ENCODE measurements around the gene FANK1.
"Not testable (repeated sequence)": the region's sequence is repeated elsewhere in the genome, so short reads cannot be mapped to it uniquely, and the experiment has no call there.

The FANK1 gene

DNA sequence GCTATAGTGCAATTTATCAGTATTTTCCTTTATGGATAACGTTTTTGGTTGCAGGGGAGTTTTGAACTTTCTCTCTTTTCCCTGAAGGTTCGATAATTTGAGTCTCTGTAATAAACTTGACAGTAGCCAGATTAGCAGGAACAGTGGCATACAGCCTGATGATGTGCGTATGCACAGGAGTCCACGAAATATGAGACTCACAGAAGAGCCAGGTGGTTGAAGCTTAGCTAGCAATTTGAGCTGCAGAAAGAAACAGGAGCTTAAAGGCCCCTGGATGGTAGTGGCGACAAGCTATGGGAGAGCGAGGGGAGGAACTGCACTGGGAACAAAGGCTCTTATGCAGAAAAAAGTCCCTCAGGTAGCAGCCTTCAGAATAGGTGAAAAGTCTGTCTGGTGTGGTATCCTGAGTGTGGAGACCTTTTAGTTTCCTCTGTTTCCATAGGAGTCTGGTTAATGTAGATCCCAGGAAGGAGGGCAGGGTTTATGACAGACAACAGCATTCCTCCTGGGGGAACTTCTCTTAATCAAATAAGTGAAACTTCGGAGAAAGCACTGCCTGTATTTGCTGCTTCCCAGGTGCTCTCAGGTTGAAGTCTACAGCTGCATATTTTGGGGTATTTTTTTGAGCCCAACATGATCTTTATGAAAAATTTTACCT is 32.7 kb downstream of the FANK1 start:
- DNase-seq (ENCODE audit: low read depth), result no peak

DNA sequence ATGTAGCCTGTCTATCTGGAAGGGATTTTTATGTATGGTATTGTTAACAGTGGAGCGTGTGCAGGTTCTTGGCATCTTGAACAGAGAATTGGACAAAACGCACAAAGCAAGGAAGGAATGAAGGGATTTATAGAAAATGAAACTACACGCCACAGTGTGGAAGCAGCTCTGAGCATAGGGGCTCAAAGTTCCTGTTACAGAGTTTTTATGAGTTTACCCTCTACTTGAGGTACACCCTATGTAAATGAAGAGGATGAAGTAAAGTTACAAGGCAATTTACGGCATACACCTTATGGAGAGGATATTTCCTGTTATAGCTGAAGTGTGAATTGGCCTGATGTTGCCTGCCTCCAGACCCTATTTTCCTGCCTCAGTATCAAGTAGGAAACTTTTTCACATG is 33.3 kb downstream of the FANK1 start:
- DNase-seq (ENCODE audit: low read depth), result no peak

DNA sequence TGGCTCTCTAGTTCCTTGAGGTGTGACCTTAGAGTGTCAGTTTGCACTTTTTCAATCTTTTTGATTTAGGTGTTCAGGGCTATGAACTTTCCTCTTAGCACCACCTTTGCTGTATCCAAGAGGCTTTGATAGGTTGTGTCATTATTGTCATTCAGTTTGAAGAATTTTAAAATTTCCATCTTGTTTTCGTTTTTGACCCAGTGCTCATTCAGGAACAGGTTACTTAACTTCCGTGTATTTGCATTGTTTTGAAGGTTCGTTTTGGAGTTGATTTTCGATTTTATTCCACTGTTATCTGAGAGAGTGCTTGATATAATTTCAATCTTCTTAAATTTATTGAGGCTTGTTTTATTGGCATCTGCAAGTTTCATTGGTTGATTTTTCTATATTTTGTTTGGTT is 37.3 kb downstream of the FANK1 start:
- no peak for DNase-seq (ENCODE audit: low read depth)

DNA sequence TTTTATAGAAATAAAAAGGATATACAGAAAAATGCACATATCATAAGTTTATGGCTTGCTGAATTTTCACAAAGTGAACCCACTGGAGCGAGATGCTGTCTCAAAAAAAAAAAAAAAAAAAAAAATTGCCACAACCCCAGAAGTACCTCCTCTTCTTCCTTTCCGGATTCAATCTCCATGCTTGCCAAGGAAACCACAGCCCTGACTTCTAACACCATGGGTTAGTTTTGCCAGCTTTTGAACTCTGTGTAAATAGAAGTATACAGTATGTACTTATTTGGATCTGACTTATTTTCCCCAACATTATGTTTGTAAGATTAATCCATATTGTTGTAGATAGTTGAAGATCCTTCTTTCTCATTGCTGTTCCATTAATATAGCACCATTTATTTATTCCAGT is 40.0 kb downstream of the FANK1 start:
- no peak for DNase-seq (ENCODE audit: low read depth)

DNA sequence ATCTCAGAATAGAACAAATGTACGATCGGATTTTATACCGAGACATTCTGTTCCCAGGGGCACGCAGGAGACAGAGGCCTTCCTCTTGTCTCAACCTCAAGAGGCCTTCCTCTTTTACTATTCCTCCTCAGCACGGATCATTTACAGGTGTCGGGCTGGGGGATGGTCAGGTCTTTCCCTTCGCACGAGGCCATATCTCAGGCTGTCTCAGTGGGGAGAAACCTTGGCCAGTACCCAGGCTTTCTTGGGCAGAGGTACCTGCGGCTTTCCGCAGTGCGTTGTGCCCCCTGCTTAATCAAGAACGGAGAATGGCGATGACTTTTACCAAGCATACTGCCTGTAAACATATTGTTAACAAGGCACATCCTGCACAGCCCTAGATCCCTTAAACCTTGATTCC is 44.2 kb downstream of the FANK1 start:
- no peak for DNase-seq (ENCODE audit: low read depth)

DNA sequence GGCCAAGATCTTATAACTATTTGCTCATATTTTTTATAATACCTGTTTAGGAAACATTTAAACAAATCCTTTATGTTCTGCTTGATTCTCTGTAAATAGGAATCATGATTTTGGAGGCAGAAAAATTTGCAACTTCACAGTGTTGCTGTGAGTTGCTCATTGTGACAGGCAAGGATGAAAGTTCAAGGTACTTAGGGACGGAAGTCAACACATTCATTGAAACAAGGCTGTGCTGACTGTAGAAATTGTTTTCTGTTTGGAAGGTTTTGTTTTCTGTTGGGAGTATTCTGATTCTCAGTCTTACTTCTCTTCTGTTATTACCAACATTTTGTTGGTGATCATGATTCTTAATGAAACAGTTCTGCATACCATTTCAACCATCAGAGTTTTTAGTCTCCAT is 54.9 kb downstream of the FANK1 start:
- DNase-seq (ENCODE audit: low read depth), result no peak

DNA sequence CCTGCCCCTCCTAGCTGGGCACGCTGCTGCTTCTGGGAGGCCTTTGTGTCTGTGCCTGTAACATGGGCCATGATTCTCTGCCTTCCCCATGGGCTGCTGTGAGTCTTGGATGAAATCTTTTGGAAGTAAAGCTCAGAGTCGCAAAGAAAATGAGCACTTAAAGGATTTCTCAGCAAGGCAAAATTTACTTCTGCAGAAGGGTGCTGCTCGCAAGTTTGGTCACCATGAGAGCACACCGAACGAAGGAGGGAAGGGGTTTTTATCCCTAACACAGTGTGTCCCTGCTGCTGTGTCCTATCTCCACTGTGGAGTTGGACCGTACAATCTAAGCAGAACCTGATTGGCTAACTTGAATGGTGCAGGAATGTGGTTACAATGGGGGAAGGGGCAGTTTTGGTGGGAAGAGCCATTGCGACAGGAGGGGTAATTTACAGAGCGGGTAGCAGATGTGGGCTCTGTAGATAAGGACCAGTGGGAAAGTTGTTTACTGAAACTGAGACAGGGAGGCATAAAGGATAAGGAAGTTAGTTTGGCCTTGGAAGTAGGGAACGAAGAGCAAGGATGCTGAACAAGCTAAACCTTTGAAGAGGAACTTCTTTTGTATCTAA is 57.5 kb downstream of the FANK1 start:
- no peak for DNase-seq (ENCODE audit: low read depth)

DNA sequence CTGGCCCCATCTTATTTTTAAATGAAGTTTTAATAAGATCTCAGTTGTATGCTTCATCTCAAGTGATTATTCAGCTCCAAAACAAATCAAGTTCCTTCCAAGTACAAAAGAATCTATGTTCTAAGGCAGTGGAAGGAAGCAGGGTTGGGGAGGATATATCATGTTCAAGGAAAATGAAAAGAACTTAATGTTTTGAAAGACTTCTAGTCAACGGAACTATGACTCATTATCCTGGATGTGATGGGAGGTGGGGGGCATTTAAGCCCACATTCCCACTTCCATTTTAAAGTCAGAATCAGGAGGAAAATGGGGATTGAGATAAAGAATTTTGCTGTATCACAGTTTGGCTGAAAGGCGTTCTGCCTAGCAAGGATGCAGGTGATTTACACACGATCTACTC is 59.4 kb downstream of the FANK1 start:
- no peak for DNase-seq (ENCODE audit: low read depth)

DNA sequence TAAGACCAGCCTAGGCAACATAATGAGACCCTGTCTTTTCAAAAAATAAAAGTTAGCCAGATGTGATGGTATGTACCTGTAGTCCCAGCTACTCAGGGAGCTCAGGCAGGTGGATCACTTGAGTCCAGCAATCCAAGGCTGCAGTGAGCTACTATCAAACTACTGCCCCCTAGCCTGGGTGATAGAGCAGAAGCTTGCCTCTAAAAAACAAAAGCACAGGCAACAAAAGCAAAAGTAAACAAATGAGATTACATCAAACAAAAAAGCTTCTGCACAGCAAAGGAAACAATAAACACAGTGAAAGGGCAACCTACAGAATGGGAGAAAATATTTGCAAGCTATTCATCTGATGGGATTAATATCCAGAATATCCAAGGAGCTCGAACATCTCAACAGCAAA is 65.4 kb downstream of the FANK1 start:
- no peak for DNase-seq (ENCODE audit: low read depth)

DNA sequence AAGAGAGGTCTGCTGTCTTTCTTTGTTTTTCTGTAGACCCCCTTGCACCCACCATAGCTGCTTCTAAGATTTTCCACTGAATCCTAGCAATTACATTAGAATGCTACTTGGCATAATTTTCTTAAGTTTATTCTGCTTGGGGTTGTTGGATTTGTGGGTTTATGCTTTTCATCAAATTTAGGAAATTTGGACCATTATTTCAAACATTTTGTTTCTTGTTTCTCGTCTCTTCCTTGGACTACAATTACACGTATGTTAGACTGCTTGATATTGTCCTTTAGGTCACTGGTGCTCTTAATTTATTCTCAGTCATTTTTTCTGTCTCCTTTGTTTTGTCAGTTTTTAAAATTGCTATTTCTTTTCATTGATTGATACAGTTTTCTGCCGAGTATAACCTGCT is 65.8 kb downstream of the FANK1 start:
- no peak for DNase-seq (ENCODE audit: low read depth)

DNA sequence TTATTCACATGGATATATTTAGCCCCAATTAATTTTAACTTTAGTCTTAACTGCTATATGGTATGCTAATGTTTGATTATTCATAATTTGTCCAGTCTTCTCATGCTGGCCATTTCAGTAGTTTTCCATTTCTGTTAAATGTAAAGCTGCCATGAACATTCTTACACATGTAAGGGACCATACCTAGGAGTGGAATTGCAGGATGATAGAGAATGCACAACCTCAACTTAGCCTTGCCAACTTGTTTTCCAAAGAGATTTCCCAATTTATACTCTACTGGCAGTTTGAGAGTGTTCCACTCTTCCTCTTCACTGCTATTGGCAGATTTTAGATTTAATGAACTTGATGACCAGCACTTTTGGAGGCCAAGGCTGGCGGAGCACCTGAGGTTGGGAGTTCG is 68.2 kb downstream of the FANK1 start:
- no peak for DNase-seq (ENCODE audit: low read depth)

DNA sequence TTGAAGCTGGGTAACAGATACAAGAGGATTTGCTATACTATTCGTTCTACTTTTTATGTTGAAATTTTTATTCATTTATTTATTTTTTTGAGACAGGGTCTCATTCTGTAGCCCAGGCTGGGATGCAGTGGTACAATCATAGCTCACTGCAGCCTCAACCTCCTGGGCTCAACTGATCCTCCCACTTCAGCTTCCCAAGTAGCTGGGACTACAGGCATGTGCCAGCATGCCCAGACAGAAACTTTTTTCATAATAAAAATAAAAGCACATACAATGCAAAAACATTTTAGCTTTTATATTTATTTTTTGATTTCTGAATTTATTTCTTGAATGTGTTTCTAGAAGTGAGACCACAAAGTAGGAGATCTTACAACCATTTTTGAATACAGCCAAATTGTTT is 71.2 kb downstream of the FANK1 start:
- no peak for DNase-seq (ENCODE audit: low read depth)

DNA sequence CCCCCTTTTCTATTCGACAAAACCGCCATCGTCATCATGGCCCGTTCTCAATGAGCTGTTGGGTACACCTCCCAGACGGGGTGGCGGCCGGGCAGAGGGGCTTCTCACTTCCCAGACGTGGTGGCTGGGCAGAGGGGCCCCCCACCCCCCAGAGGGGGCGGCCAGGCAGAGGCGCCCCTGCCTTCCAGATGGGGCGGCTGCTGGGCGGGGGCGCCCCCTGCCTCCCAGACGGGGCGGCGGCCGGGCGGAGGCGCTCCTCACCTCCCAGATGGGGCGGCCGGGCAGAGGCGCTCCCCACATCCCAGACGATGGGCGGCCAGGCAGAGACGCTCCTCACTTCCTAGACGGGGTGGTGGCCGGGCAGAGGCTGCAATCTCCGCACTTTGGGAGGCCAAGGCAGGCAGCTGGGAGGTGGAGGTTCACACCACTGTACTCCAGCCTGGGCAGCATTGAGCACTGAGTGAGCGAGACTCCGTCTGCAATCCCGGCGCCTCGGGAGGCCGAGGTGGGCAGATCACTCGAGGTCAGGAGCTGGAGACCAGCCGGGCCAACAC is 73.8 kb downstream of the FANK1 start:
- DNase-seq (ENCODE audit: low read depth), result not testable (repeated sequence)

DNA sequence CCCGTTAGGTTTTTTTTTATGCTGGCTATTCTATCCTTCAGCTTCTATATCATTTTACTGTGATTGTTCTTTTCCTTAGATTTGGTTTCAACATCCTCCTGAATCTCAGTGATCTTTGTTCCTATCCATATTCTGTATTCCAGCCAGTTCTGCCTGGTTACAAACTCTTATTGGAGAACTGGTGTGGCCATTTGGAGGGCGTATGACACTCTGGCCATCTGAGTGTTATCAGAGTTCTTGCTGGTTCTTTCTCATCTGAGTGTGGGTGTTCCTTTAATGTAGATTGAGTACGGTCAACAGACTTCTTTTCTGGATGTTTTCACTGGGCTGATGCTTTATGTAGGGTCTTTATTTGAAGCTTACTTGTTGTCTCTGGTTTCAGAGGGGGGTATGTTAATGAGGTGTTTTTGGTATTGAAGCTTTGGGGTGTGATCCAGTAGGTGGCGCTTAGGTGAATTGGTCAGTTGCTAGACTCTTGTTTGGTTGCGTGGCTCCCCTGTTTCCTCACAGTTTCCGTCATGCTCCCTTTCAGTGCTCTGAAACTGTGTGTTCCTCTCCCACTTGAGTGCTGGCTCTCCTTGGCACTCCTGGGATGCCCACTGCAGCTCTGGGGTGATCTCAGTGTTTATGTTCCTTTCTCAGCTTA is 80.7 kb downstream of the FANK1 start:
- DNase-seq (ENCODE audit: low read depth), result no peak

DNA sequence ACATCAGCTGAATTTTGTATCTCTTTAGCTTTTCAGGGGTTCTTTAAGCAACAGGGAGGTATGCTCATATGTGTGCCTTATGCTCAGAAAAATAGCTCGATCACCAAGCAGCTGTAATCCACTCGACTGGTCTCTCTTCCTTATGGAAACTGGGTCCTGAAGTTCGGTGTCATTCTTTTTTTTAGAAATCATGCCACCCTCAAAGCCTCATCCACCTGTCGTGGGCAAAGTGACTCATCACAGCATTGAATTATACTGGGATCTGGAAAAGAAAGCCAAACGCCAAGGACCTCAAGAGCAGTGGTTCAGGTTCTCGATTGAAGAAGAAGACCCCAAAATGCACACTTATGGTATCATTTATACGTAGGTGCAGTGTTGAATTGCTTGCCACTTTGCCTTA is 83.6 kb downstream of the FANK1 start:
- DNase-seq (ENCODE audit: low read depth), result no peak

DNA sequence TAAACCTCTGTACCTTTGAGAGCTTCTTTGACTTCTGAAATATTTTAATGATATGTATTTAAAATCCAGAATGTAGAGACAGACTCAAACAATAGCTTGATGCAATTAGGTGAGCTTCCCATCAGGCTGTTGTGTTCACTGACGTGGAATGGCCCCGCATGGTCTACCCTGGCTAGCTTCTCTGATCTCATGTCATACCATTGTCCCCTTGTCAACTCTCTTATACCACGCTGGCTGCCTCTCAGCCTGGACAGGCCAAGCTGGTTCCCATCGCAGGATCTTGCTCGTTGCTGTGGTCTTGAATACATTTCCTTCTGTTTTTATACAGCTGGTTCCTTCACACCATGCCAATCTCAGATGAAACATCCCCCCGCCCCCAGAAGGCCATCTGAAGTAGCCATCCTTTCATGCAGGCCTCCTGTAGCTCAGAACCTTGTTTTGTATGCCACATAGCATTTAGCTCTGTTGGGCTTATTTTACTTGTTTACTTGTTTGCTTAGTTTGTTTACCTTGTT is 84.2 kb downstream of the FANK1 start:
- no peak for DNase-seq (ENCODE audit: low read depth)

DNA sequence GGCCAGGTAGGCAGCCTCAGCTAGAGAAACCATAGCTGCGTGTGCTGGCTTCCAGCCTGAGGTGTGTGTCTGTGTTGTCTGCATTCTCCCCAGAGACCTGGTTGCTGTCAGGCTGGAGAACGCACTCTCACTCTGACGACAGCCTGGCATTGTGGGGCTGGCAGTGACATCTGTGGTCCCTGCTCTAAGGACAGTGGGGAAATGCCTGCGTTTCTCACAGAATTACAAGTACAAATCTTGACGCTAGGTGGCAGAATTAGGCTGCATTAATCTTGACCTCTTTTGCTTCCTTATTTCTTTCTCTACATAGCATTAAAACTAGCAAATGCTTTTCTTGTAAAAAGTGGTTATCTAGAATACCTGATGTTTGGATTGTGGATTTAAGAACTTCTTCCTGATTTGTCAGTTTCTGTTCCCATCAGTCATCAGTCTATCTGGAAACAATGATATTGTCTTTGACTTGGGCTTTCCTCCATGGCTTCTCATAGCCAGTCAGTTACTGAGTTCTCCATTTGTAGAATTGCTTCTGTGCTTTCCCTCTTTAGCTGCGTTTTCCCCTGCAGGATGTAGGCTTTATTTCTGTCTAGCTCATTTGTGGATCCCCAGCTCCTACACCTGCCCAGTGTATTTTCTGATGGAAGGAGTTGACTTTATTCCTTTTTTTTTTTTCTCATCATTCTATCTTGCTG is 86.0 kb downstream of the FANK1 start:
- no peak for DNase-seq (ENCODE audit: low read depth)

DNA sequence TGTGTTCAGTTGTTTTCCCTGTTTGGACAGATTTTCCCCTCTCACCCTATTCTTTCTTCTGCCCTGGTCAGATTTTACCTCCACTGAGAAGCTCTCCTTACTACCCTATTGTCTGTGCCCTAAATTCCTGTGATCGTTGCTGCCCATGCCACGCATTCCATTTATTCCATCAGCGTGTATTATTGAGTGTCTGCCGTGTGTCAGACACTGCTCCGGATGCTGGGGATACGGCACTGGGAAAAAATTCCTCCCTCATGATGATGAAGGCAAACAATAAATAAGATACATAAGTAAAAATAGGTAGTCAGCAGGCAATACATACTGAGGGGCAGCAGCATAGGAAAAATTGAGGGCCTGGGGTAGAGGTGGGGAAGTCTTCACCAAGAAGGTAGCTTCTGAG is 86.8 kb downstream of the FANK1 start:
- DNase-seq (ENCODE audit: low read depth), result no peak

DNA sequence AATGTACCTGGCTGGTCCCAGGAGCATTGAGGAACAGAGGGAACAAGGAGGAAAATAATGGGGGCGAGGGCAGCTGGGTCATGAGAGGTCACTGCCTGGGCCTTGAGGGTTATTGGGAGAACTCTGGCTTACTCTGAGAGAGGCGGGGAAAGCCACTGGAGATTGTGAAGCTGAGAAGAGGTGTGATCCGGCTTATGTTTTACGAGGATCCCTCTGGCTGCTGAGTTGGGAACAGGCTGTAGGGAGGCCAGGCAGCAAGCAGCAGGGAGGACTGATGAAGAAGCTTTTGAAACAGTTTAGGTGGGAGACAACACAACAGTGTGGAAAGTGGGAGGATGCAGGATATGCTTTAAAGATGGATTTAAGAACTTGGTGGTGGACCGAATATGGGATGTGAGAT is 87.3 kb downstream of the FANK1 start:
- no peak for DNase-seq (ENCODE audit: low read depth)

DNA sequence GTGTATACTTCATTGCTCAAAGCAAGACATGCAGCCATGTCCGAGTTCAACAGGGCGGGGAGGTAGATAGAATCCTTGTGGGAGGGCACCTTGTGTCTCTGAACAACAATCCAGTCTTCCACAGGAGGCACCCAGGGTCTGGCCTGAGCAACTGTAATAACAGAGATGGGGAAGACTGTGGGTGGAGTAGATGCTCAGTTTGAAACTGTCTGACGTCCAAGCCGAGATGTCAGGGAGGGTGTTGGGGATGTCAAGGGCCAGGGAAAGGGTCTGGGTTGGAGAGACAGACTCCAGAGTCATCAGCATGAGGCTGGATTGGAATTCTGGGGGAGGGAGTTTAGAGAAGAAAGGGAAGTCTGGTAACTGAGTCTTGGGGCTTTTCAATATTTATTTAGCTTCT is 88.0 kb downstream of the FANK1 start:
- DNase-seq (ENCODE audit: low read depth), result no peak

DNA sequence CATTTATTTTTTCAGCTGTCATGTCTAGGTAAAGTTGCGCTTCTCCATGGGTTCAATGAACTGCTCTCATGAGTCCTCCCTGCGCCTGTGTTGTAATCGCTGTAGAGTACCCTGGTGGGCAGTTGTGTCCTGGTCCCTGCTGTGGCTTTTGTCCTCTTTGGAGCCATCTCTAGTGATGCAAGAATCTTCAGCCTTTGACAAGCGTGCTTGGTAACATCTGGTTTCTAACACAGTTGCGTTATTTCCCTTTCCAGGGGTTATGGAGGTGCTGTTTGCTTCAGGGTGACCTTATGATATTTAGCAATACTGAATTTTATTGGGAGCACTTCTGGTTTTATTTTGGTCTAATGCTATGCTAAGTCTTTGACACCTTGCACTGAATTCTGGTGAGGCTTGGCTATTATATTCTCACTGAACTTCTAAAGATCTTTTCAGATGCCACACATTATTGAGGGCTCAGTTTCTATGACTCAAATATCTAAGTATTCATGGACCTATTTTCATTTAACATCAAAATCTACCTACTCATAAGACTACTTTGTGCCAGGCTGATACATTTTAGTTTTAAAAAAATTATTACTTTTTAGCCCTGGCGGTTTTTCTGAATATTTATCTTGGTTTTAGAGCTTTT is 88.6 kb downstream of the FANK1 start:
- no peak for DNase-seq (ENCODE audit: low read depth)

DNA sequence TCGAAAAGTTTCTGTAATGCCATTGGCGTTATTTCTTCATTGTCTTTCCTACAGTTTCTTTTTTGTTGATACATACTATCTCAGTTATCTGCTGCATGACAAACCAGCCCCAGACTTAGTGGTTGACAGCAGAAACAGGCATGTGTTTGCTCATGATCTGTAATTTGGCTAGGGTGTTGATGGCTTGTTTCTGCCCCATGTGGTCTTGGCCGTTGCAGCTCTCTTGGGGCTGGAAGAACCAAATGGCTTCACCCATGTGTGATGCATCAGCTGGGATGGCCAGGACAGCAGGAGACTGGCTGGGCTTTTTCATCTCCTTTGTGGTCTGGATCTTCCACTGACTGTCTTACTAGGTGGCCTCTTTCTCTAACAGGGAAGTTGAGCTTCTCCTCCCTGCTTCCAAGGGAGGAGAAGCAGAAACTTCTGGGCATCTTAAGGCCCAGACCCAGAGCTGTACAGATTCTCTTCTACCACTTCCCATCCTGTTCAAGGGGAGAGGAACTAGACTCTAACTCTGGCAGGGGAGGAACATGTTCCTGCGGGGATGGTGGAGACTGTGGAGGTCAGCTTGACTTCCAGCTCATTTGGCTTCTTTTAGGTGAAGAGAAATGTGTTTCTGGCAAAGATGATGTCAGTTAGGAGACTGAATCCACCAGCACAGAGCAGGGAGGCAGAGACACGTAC is 89.3 kb downstream of the FANK1 start:
- DNase-seq (ENCODE audit: low read depth), result no peak

All from activated gamma-delta T cell treated with anti-CD3 and anti-CD28 coated beads, Interleukin-2, amount 50 U/mL, for 16 hours (primary cell).